OCI-LY7 (cell line): Measurements from ENCODE around the gene PPP1R3G.

Experiments used
- CTCF ChIP-seq: fragments of 200-600 bp; sonication (generic); conservative IDR thresholded peaks from 2 replicates; pipeline ENCODE4 v1.5.1; 2014; ENCODE audit warnings: mild to moderate bottlenecking, antibody characterized with exemption, low read length, moderate library complexity, mixed read lengths
- EZH2phosphoT487 ChIP-seq: fragments of 200-600 bp; sonication (generic); IDR thresholded peaks from 2 replicates; pipeline ENCODE4 v1.6.1; 2018; ENCODE audit warnings: low read depth, borderline replicate concordance, mild to moderate bottlenecking, mixed run types, antibody characterized with exemption, low read length, moderate library complexity, mixed read lengths

DNA sequence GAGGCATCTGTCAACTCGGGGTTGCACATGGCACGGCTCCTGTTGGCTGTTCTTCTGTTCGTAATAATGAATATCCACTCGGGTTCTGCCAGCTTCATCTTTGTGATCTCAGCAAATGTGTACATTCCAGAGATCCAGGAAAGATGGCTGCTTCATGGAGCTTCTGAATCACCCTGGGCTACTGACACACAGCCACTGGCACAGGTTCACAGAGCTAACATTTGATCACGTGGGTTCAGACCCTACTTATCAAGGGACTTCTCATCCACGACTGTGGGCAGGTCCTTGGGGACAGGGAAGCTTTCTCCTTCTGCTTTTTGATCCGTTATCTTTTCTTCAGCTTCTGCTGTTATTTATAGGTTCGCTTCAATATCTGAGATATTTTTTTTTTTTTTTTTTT, 18.1 kb downstream of the PPP1R3G start:
- TF ChIP-seq CTCF (no peak), EZH2phosphoT487 (no peak)
